HepG2 (cell line): ENCODE results near the gene KIF26B.

Experiments used
- CHD2 ChIP-seq: IDR thresholded peaks from 2 replicates; pipeline ENCODE4 v1.6.1; 2011; ENCODE audit warnings: low read depth, low read length, improper control_type of control experiment
- JUNB ChIP-seq: sonication (generic); formaldehyde crosslinking; IDR thresholded peaks from 2 replicates; pipeline ENCODE4 v1.8.0; 2022; ENCODE audit warnings: missing genetic modification reagents, mild to moderate bottlenecking, borderline replicate concordance
- PPARG ChIP-seq: conservative IDR thresholded peaks from 2 replicates; pipeline ENCODE4 v1.6.1; 2016; ENCODE audit warnings: missing biosample characterization, missing genetic modification reagents
- ZNF180 ChIP-seq: sonication (generic); formaldehyde crosslinking; IDR thresholded peaks from 2 replicates; pipeline ENCODE4 v1.4.0; 2020; ENCODE audit warnings: low read depth, missing genetic modification reagents, borderline replicate concordance
- ZNF614 ChIP-seq: IDR thresholded peaks from 2 replicates; pipeline ENCODE4 v1.6.1; 2018; ENCODE audit warnings: missing biosample characterization, missing genetic modification reagents, inconsistent platforms, borderline replicate concordance
- TF ChIP-seq, protein P1 (sequence below): fragments of 450-650 bp; IDR thresholded peaks from 2 replicates; pipeline ENCODE4 v1.6.1; 2017
- TF ChIP-seq, protein P2 (sequence below): sonication (generic); formaldehyde crosslinking; IDR thresholded peaks from 2 replicates; pipeline ENCODE4 v1.4.0; 2020; ENCODE audit warnings: mild to moderate bottlenecking, missing genetic modification reagents

DNA sequence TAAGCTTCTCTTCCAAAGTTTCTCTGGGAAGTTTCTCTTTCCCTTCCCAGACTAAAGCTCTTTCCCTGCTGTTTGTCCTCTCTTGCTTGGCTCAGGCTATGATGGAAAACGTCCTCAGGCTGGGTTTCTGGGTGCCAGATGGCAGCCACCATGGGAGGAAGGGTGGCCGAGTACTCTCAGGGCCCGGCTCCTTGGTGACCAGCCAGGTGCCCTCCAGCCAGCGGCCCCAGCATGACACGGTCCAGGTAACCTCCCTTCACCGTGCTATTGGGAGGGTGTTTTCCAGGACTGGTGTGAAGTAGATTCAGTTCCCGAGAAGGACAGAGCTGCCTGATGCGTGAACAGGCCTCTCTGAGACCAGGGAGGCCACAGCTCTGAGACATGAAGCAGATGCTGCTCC, 60.3 kb downstream of the KIF26B start:
- TF ChIP-seq ZNF614 (no peak), JUNB (CRISPR knock-in tag) (no peak), ZNF180 (CRISPR knock-in tag) (no peak), PPARG (CRISPR knock-in tag) (no peak), CHD2 (no peak)
- TF ChIP-seq, protein P1, sequence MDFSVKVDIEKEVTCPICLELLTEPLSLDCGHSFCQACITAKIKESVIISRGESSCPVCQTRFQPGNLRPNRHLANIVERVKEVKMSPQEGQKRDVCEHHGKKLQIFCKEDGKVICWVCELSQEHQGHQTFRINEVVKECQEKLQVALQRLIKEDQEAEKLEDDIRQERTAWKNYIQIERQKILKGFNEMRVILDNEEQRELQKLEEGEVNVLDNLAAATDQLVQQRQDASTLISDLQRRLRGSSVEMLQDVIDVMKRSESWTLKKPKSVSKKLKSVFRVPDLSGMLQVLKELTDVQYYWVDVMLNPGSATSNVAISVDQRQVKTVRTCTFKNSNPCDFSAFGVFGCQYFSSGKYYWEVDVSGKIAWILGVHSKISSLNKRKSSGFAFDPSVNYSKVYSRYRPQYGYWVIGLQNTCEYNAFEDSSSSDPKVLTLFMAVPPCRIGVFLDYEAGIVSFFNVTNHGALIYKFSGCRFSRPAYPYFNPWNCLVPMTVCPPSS, result no peak
- TF ChIP-seq, protein P2, sequence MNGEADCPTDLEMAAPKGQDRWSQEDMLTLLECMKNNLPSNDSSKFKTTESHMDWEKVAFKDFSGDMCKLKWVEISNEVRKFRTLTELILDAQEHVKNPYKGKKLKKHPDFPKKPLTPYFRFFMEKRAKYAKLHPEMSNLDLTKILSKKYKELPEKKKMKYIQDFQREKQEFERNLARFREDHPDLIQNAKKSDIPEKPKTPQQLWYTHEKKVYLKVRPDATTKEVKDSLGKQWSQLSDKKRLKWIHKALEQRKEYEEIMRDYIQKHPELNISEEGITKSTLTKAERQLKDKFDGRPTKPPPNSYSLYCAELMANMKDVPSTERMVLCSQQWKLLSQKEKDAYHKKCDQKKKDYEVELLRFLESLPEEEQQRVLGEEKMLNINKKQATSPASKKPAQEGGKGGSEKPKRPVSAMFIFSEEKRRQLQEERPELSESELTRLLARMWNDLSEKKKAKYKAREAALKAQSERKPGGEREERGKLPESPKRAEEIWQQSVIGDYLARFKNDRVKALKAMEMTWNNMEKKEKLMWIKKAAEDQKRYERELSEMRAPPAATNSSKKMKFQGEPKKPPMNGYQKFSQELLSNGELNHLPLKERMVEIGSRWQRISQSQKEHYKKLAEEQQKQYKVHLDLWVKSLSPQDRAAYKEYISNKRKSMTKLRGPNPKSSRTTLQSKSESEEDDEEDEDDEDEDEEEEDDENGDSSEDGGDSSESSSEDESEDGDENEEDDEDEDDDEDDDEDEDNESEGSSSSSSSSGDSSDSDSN (CRISPR knock-in tag), result no peak
